ENCODE measurements around the gene ASTN2.
"Not testable (repeated sequence)": the region's sequence is repeated elsewhere in the genome, so short reads cannot be mapped to it uniquely, and the experiment has no call there.

The ASTN2 gene

GRCh38 chr9:116895961-116896360, 518.9 kb downstream of the ASTN2 start:
- Histone ChIP-seq H3K27me3 (ENCODE audit: control insufficient read depth in 1 of 2, insufficient read depth in 2 of 2, low read length in 2 of 2) (no peaks in the 10 kb centered on the region), H3K4me3 (ENCODE audit: low read depth in 1 of 2, low read length in 2 of 2) (no peak overlapping the region), H3K27ac (ENCODE audit: low read depth, low read length) (no peak overlapping the region), H3K36me3 (ENCODE audit: insufficient read depth, low read length) (no peaks in the 10 kb centered on the region), H3K9me3 (ENCODE audit: low read length) (no peaks in the 10 kb centered on the region), H3K9ac (ENCODE audit: low read length) (no peak overlapping the region), H3K4me1 (ENCODE audit: insufficient read depth, low read length) (no peaks in the 10 kb centered on the region)

- no peaks in the 10 kb centered on the region for H3K4me1 ChIP-seq (ENCODE audit: insufficient read depth, low read length)
- H3K27ac ChIP-seq (ENCODE audit: low read depth, low read length) = no peak overlapping the region
- H3K9ac ChIP-seq (ENCODE audit: low read length) = no peak overlapping the region
- no peaks in the 10 kb centered on the region for H3K36me3 ChIP-seq (ENCODE audit: insufficient read depth, low read length)
- H3K9me3 ChIP-seq (ENCODE audit: low read length) = no peaks in the 10 kb centered on the region
- no peak overlapping the region for H3K4me3 ChIP-seq (ENCODE audit: low read depth in 1 of 2, low read length in 2 of 2)
- H3K27me3 ChIP-seq (ENCODE audit: control insufficient read depth in 1 of 2, insufficient read depth in 2 of 2, low read length in 2 of 2) = no peaks in the 10 kb centered on the region
Observed at GRCh38 chr9:116891424-116891823, 523.4 kb downstream of the ASTN2 start.

GRCh38 chr9:116888476-116888875, 526.4 kb downstream of the ASTN2 start:
- H3K4me3 ChIP-seq (ENCODE audit: low read depth in 1 of 2, low read length in 2 of 2); H3K4me1 ChIP-seq (ENCODE audit: insufficient read depth, low read length); H3K9ac ChIP-seq (ENCODE audit: low read length); H3K36me3 ChIP-seq (ENCODE audit: insufficient read depth, low read length); H3K9me3 ChIP-seq (ENCODE audit: low read length); H3K27me3 ChIP-seq (ENCODE audit: control insufficient read depth in 1 of 2, insufficient read depth in 2 of 2, low read length in 2 of 2); H3K27ac ChIP-seq (ENCODE audit: low read depth, low read length): not testable (repeated sequence)

- Histone ChIP-seq H3K36me3 (ENCODE audit: insufficient read depth, low read length) (no peaks in the 10 kb centered on the region), H3K4me3 (ENCODE audit: low read depth in 1 of 2, low read length in 2 of 2) (no peak overlapping the region), H3K9ac (ENCODE audit: low read length) (no peak overlapping the region), H3K27ac (ENCODE audit: low read depth, low read length) (no peak overlapping the region), H3K9me3 (ENCODE audit: low read length) (no peaks in the 10 kb centered on the region), H3K27me3 (ENCODE audit: control insufficient read depth in 1 of 2, insufficient read depth in 2 of 2, low read length in 2 of 2) (no peaks in the 10 kb centered on the region), H3K4me1 (ENCODE audit: insufficient read depth, low read length) (no peaks in the 10 kb centered on the region)
Observed at GRCh38 chr9:116888066-116888465, 526.8 kb downstream of the ASTN2 start.

GRCh38 chr9:116883676-116884075, 531.2 kb downstream of the ASTN2 start:
- no peak overlapping the region for H3K27ac ChIP-seq (ENCODE audit: low read depth, low read length)
- H3K4me1 ChIP-seq (ENCODE audit: insufficient read depth, low read length) = no peaks in the 10 kb centered on the region
- no peak overlapping the region for H3K9ac ChIP-seq (ENCODE audit: low read length)
- H3K27me3 ChIP-seq (ENCODE audit: control insufficient read depth in 1 of 2, insufficient read depth in 2 of 2, low read length in 2 of 2) = no peaks in the 10 kb centered on the region
- H3K4me3 ChIP-seq (ENCODE audit: low read depth in 1 of 2, low read length in 2 of 2) = no peak overlapping the region
- H3K36me3 ChIP-seq (ENCODE audit: insufficient read depth, low read length) = no peaks in the 10 kb centered on the region
- H3K9me3 ChIP-seq (ENCODE audit: low read length) = no peaks in the 10 kb centered on the region

- Histone ChIP-seq H3K27ac (ENCODE audit: low read depth, low read length) (no peak overlapping the region), H3K4me3 (ENCODE audit: low read depth in 1 of 2, low read length in 2 of 2) (no peak overlapping the region), H3K9me3 (ENCODE audit: low read length) (peaks cover 15% of the 10 kb centered on the region), H3K4me1 (ENCODE audit: insufficient read depth, low read length) (no peaks in the 10 kb centered on the region), H3K9ac (ENCODE audit: low read length) (no peak overlapping the region), H3K27me3 (ENCODE audit: control insufficient read depth in 1 of 2, insufficient read depth in 2 of 2, low read length in 2 of 2) (no peaks in the 10 kb centered on the region), H3K36me3 (ENCODE audit: insufficient read depth, low read length) (no peaks in the 10 kb centered on the region)
Observed at GRCh38 chr9:116877072-116877471, 537.8 kb downstream of the ASTN2 start.

- Histone ChIP-seq H3K4me1 (ENCODE audit: insufficient read depth, low read length) (no peaks in the 10 kb centered on the region), H3K27me3 (ENCODE audit: control insufficient read depth in 1 of 2, insufficient read depth in 2 of 2, low read length in 2 of 2) (no peaks in the 10 kb centered on the region), H3K27ac (ENCODE audit: low read depth, low read length) (no peak overlapping the region), H3K9me3 (ENCODE audit: low read length) (peaks cover 15% of the 10 kb centered on the region), H3K9ac (ENCODE audit: low read length) (no peak overlapping the region), H3K36me3 (ENCODE audit: insufficient read depth, low read length) (no peaks in the 10 kb centered on the region), H3K4me3 (ENCODE audit: low read depth in 1 of 2, low read length in 2 of 2) (no peak overlapping the region)
Observed at GRCh38 chr9:116875576-116875975, 539.3 kb downstream of the ASTN2 start.

- Histone ChIP-seq H3K4me1 (ENCODE audit: insufficient read depth, low read length) (no peaks in the 10 kb centered on the region), H3K36me3 (ENCODE audit: insufficient read depth, low read length) (no peaks in the 10 kb centered on the region), H3K27me3 (ENCODE audit: control insufficient read depth in 1 of 2, insufficient read depth in 2 of 2, low read length in 2 of 2) (no peaks in the 10 kb centered on the region), H3K4me3 (ENCODE audit: low read depth in 1 of 2, low read length in 2 of 2) (no peak overlapping the region), H3K9ac (ENCODE audit: low read length) (no peak overlapping the region), H3K9me3 (ENCODE audit: low read length) (peaks cover 15% of the 10 kb centered on the region), H3K27ac (ENCODE audit: low read depth, low read length) (no peak overlapping the region)
Observed at GRCh38 chr9:116873937-116874914, 540.6 kb downstream of the ASTN2 start.

GRCh38 chr9:116873491-116873890, 541.4 kb downstream of the ASTN2 start:
- Histone ChIP-seq H3K9ac (ENCODE audit: low read length) (no peak overlapping the region), H3K4me3 (ENCODE audit: low read depth in 1 of 2, low read length in 2 of 2) (no peak overlapping the region), H3K4me1 (ENCODE audit: insufficient read depth, low read length) (no peaks in the 10 kb centered on the region)

GRCh38 chr9:116870566-116870965, 544.3 kb downstream of the ASTN2 start:
- no peaks in the 10 kb centered on the region for H3K27me3 ChIP-seq (ENCODE audit: control insufficient read depth in 1 of 2, insufficient read depth in 2 of 2, low read length in 2 of 2)
- no peak overlapping the region for H3K4me3 ChIP-seq (ENCODE audit: low read depth in 1 of 2, low read length in 2 of 2)
- no peaks in the 10 kb centered on the region for H3K36me3 ChIP-seq (ENCODE audit: insufficient read depth, low read length)
- H3K9ac ChIP-seq (ENCODE audit: low read length) = no peak overlapping the region
- no peaks in the 10 kb centered on the region for H3K4me1 ChIP-seq (ENCODE audit: insufficient read depth, low read length)
- H3K27ac ChIP-seq (ENCODE audit: low read depth, low read length) = no peak overlapping the region
- H3K9me3 ChIP-seq (ENCODE audit: low read length) = no peaks in the 10 kb centered on the region

More at GRCh38 chr9:116873491-116873890, 541.4 kb downstream of the ASTN2 start:
- Histone ChIP-seq H3K27ac (ENCODE audit: low read depth, low read length) (no peak overlapping the region), H3K36me3 (ENCODE audit: insufficient read depth, low read length) (no peaks in the 10 kb centered on the region), H3K27me3 (ENCODE audit: control insufficient read depth in 1 of 2, insufficient read depth in 2 of 2, low read length in 2 of 2) (no peaks in the 10 kb centered on the region), H3K9me3 (ENCODE audit: low read length) (peaks cover 15% of the 10 kb centered on the region)

- H3K27me3 ChIP-seq (ENCODE audit: control insufficient read depth in 1 of 2, insufficient read depth in 2 of 2, low read length in 2 of 2) = peaks cover 0 to 4% of the 10 kb centered on the region in 2 donors
Observed at GRCh38 chr9:116868201-116868600, 546.7 kb downstream of the ASTN2 start.

GRCh38 chr9:116861321-116861720, 553.5 kb downstream of the ASTN2 start:
- Histone ChIP-seq H3K36me3 (ENCODE audit: insufficient read depth, low read length) (no peaks in the 10 kb centered on the region), H3K27ac (ENCODE audit: low read depth, low read length) (no peak overlapping the region), H3K4me3 (ENCODE audit: low read depth in 1 of 2, low read length in 2 of 2) (no peak overlapping the region), H3K9ac (ENCODE audit: low read length) (no peak overlapping the region), H3K9me3 (ENCODE audit: low read length) (no peaks in the 10 kb centered on the region), H3K4me1 (ENCODE audit: insufficient read depth, low read length) (no peaks in the 10 kb centered on the region), H3K27me3 (ENCODE audit: control insufficient read depth in 1 of 2, insufficient read depth in 2 of 2, low read length in 2 of 2) (peaks cover 0 to 4% of the 10 kb centered on the region in 2 donors)

More at GRCh38 chr9:116868201-116868600, 546.7 kb downstream of the ASTN2 start:
- Histone ChIP-seq H3K9ac (ENCODE audit: low read length) (no peak overlapping the region), H3K36me3 (ENCODE audit: insufficient read depth, low read length) (no peaks in the 10 kb centered on the region), H3K4me3 (ENCODE audit: low read depth in 1 of 2, low read length in 2 of 2) (no peak overlapping the region), H3K27ac (ENCODE audit: low read depth, low read length) (no peak overlapping the region), H3K4me1 (ENCODE audit: insufficient read depth, low read length) (no peaks in the 10 kb centered on the region), H3K9me3 (ENCODE audit: low read length) (no peaks in the 10 kb centered on the region)

All from muscle layer of colon (tissue), 2 donors.